ENCODE data around the gene ZNF764. TPM values are rescaled to one million over a fixed set of nuclear protein-coding genes. Genes with fewer than 3 reads are reported as not detected.
A peak's percentile ranks its signal among the peaks of the same experiment; 100 is the strongest.
"Not testable (repeated sequence)": the region's sequence is repeated elsewhere in the genome, so short reads cannot be mapped to it uniquely, and the experiment has no call there.

ZNF764 gene
- total RNA-seq, 4 donors from 2014 or later = 3.7 to 5.5 (median 4.9) TPM

DNA sequence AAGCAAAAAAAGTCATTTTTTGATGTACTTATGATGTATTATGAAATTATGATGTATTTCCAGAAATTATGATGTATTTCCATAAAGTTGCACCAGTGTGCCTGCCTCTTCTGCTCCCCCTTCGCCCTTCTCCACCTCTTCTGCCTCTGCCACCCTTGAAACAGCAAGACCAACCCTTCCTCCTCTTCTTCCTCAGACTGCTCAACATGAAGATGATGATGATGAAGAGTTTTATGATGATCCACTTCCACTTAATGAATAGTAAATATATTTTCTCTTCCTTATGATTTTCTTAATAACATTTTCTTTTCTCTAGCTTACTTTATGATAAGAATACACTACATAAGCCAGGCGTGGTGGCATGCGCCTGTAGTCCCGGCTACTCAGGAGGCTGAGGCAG is 34.7 kb upstream of the ZNF764 start:
- intact Hi-C loops (cut with DNase I; ENCODE audit: low total_unique reads) = no loop called here
- TF ChIP-seq, protein P1, sequence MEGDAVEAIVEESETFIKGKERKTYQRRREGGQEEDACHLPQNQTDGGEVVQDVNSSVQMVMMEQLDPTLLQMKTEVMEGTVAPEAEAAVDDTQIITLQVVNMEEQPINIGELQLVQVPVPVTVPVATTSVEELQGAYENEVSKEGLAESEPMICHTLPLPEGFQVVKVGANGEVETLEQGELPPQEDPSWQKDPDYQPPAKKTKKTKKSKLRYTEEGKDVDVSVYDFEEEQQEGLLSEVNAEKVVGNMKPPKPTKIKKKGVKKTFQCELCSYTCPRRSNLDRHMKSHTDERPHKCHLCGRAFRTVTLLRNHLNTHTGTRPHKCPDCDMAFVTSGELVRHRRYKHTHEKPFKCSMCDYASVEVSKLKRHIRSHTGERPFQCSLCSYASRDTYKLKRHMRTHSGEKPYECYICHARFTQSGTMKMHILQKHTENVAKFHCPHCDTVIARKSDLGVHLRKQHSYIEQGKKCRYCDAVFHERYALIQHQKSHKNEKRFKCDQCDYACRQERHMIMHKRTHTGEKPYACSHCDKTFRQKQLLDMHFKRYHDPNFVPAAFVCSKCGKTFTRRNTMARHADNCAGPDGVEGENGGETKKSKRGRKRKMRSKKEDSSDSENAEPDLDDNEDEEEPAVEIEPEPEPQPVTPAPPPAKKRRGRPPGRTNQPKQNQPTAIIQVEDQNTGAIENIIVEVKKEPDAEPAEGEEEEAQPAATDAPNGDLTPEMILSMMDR (IDR thresholded peaks at IDR 0.05 in 4 of 5, conservative IDR thresholded peaks at IDR 0.05 in 1 of 5) = no peak
- no peak for TF ChIP-seq POLR2A (IDR thresholded peaks at IDR 0.05)
- H3K27me3 ChIP-seq = no peaks in the 10 kb centered on the region

DNA sequence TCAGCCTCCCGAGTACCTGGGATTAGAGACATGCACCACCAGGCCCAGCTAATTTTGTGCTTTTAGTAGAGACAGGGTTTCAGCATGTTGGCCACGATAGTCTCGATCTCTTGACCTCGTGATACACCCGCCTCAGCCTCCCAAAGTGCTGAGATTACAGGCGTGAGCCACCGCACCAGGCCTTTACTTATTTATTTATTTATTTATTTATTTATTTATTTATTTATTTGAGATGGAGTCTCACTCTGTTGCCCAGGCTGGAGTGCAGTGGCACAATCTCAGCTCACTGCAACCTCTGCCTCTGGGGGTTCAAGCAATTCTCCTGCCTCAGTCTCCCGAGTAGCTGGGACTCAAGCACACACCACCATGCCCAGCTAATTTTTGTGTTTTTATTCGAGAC is 32.7 kb upstream of the ZNF764 start:
- H3K4me3 ChIP-seq; H3K27ac ChIP-seq; H3K9me3 ChIP-seq; H3K36me3 ChIP-seq; intact Hi-C loops (cut with DNase I; ENCODE audit: low total_unique reads); H3K4me1 ChIP-seq; DNase-seq; H3K27me3 ChIP-seq; ATAC-seq; in situ Hi-C loops (cut with MboI; ENCODE audit: low sequenced_read_pairs in 4 of 4): not testable (repeated sequence)

More for the DNA sequence above, 34.7 kb upstream of the ZNF764 start:
- ATAC-seq (no peak), DNase-seq (no peak)
- Histone ChIP-seq H3K36me3 (no peaks in the 10 kb centered on the region), H3K4me1 (no peaks in the 10 kb centered on the region), H3K9me3 (no peaks in the 10 kb centered on the region), H3K4me3 (no peak overlapping the region), H3K27ac (no peak overlapping the region)
- in situ Hi-C loops (cut with MboI; ENCODE audit: low sequenced_read_pairs in 4 of 4) = no loop called here

DNA sequence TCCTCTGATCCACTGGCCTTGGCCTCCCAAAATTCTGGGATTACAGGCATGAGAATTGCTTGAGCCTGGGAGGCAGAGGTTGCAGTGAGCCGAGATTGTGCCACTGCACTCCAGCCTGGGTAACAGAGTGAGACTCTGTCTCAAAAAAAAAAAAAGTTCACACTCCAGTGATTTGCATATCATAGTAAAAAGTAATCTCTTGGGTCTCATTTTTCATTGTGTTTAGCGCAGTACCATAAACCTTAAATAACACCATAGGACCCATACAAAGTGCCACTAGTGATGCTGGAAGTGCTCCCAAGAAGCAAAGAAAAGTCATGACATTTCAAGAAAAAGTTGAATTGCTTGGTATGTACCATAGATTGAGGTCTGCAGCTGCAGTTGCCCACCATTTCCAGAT is 31.4 kb upstream of the ZNF764 start:
- DNase-seq; H3K27me3 ChIP-seq; ATAC-seq; H3K36me3 ChIP-seq; H3K27ac ChIP-seq; H3K9me3 ChIP-seq; intact Hi-C loops (cut with DNase I; ENCODE audit: low total_unique reads); H3K4me3 ChIP-seq; in situ Hi-C loops (cut with MboI; ENCODE audit: low sequenced_read_pairs in 4 of 4): not testable (repeated sequence)
- H3K4me1 ChIP-seq = peaks cover 9 to 11% of the 10 kb centered on the region in 2 donors

DNA sequence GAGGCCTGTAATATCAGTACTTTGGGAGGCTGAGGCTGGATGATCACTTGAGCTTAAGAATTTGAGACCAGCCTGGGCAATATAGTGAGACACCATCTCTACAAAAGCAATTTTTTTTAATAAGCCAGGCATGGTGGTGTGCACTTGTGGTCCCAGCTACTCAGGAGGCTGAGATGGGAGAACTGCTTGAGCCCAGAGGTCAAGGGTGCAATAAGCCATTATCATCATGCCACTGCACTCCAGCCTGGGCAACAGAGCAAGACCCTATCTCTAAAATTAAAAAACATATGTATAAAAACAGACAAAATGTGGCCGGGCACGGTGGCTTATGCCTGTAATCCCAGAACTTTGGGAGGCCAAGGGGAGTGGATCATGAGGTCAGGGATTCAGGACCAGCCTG is 30.5 kb upstream of the ZNF764 start:
- no peaks in the 10 kb centered on the region for H3K27me3 ChIP-seq
- peaks cover 14% of the 10 kb centered on the region in 2 donors for H3K4me1 ChIP-seq
- in situ Hi-C loops (cut with MboI; ENCODE audit: low sequenced_read_pairs in 4 of 4) = no loop called here
- no peak for TF ChIP-seq POLR2A (IDR thresholded peaks at IDR 0.05)
- TF ChIP-seq, protein P1 (IDR thresholded peaks at IDR 0.05 in 4 of 5, conservative IDR thresholded peaks at IDR 0.05 in 1 of 5) = no peak
- ATAC-seq (no peak), DNase-seq (no peak)
- no peak overlapping the region for H3K4me3 ChIP-seq
- intact Hi-C loops (cut with DNase I; ENCODE audit: low total_unique reads) = no loop called here
- no peaks in the 10 kb centered on the region for H3K36me3 ChIP-seq
- H3K27ac ChIP-seq = no peak overlapping the region
- no peaks in the 10 kb centered on the region for H3K9me3 ChIP-seq

DNA sequence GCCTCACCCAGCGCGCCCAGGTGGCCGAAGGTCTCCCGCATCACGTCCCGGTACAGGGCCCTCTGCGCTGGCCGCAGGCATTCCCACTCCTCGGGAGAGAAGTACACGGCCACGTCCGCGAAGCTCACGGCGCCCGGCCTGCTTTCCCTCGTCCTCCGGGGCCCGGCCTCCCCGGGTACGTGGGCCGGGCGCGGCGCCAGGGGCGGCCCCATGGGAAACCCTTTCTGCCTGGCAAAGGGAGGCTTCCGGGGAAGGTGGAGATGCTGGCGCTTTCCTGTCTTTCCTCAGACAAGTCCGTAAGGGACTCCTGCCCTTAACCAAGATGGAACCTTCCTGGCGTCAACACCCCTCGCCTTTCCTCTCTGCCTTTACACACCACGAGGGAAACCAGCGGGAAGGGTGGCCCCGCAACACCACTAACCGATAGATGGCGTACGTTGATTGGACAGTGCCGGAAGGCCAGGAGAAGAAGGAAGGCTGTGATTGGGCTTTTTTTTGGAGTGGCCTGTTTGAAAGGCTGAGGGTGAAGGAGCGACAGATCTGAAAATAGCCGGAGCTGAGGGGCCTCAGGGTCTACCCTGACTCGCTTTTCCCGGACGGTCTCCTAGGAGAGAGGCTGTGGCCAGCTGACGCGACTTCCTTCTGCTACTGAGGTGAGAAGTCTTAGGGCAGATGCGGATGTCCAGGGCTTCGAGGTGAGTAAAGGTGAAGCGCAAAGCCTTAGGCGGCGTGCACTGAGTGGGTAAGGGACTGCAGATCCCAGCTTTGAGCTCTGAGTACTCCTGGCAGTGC is 27.4 kb upstream of the ZNF764 start, which contains the start of gene ZNF785:
TSS of gene ZNF785 (minus strand) at position 298 of the 792 bp plus-strand sequence. CDS start at position 212, 86 bp downstream.
- Histone ChIP-seq H3K4me1 (peaks cover 14% of the 10 kb centered on the region in 2 donors), H3K9me3 (no peaks in the 10 kb centered on the region), H3K36me3 (peaks cover 0 to 25% of the 10 kb centered on the region in 2 donors), H3K27ac (peak within 1 kb of the TSS; percentile 90 to 97 (median 94)), H3K4me3 (peak within 1 kb of the TSS; percentile 80 to 93 (median 90)), H3K27me3 (no peaks in the 10 kb centered on the region)
- TF ChIP-seq POLR2A (IDR thresholded peaks at IDR 0.05) = peak in 1 of 2 donors; percentile 24
- TF ChIP-seq, protein P1 (IDR thresholded peaks at IDR 0.05 in 4 of 5, conservative IDR thresholded peaks at IDR 0.05 in 1 of 5) = peak in 4 of 5 experiments; percentile 4 to 42 (median 30)
- ATAC-seq = peak; percentile 100
- peak; percentile 98 to 99 for DNase-seq
- intact Hi-C loops (cut with DNase I; ENCODE audit: low total_unique reads) = loop anchor here (1.0 to 2.0 kb wide), 8 partner anchors 13 to 65 kb away; partner anchors contain the start of genes PRR14, ZNF689, ZNF764 and ZNF768
- in situ Hi-C loops (cut with MboI; ENCODE audit: low sequenced_read_pairs in 4 of 4) = no loop called here

Measured in gastrocnemius medialis (tissue), 4 donors.